Stimulated activated CD8-positive, alpha-beta memory T cell treated with anti-CD3 and anti-CD28 coated beads, Interleukin-7, amount 100 ng/mL, for 24 hours (primary cell): Measurements from ENCODE around the gene SDK2.
"Not testable (repeated sequence)": the region's sequence is repeated elsewhere in the genome, so short reads cannot be mapped to it uniquely, and the experiment has no call there.

Source experiments
- DNase-seq: peaks from one replicate; pipeline ENCODE4 v3.0.0-alpha.2; 2020; ENCODE audit warnings: low read depth

The SDK2 gene

DNA sequence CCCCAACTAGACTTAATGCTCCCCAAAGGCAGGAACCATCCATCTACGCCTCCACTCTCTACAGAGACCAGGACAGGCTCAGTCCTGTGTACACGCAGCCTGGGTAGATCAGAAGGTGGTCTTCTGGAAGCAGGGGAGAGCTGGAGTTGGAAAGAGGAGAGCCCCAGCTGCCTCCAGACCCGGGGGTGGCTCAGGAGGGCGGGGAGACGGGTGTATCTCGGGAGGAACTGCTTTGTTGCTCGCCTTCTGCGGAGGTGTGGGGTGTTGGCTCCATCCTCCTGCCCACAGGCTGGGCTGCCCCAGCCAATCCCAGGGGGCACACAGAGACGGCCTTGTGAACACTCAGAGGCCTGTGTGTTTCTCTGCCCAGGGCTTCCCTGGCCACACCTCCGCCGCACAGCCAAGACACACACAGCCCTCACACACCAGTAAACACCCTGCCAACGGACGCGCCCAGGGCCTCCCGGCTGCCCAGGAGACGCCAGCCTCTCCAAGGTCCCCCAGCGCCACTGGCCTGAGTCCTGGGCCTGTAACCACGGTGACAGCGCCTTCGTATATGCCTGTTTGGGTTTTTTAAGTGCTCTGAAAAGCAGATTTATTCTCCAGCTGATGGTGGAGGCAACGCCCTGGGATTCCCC lies 189.1 kb downstream of the SDK2 start:
- no peak for DNase-seq

DNA sequence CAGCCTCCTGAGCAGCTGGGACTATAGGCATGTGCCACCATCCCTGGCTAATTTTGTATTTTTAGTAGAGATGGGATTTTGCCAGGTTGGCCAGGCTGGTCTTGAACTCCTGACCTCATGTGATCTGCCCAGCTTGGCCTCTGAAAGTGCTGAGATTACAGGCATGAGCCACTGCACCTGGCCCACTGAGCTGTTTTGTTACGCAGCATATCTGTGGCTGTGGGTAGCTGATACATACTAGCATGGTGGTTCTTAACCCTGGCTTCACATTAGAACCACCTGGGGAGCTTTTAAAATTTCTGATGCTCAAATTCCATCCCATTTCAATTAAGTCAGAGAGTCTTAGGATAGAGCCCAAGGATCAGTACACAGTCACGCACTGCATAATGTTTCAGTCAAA lies 190.8 kb downstream of the SDK2 start:
- DNase-seq, result not testable (repeated sequence)

DNA sequence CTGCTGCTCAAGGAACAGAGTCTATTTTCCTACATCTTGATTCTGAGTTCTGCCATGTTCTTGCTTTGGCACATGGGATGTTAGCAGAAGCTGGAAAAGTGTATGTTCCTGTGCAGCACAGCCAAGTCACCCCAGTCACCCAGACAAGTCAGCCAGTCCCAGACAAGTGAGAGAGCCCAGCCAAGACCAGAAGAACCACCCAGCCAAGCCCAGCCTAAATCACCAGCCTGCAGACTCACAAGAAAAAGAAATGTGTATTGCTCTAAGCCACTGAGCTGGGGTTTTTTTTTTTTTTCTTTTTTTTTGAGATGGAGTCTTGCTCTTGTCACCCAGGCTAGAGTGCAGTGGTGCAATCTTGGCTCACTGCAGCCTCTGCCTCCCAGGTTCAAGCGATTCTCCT lies 191.2 kb downstream of the SDK2 start:
- DNase-seq, result no peak

DNA sequence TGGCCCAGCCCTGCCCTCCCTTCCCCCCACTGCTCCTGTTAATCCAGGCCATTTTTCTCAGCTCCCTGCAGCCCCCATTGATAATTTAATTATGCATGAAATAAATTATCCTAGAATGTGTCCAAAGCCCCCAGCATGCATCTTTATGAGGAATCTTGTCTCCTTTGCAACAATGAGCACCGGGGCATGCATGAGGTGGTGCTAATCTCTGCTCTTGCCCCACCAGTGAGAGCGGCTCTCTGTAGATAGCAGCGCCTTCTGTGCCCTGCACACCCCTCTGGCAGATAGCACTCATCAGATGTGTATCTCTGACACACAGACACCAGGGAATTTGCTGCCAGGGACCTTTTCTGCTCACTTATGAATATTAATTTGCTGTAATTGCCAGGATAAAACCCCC lies 192.2 kb downstream of the SDK2 start:
- no peak for DNase-seq

DNA sequence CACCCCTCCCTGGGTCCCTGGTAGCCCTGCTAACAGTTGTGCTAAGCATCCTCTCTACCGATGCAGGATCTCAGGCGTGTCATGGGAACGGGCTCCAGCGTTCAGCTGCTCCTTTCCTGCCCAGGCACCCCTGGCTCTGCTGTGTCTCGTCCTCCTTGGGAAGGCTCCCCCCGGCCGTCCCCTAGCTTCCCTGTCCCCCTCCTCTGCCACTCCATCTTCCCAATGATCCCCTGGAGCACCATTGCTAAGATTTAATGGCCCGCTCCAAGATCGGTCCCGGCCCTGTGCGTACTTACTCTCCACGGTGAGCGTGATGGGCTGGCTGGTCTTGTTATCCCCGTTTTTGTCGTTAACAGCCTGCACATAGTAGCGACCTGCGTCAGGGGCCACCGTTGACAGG lies 196.9 kb downstream of the SDK2 start:
- no peak for DNase-seq

DNA sequence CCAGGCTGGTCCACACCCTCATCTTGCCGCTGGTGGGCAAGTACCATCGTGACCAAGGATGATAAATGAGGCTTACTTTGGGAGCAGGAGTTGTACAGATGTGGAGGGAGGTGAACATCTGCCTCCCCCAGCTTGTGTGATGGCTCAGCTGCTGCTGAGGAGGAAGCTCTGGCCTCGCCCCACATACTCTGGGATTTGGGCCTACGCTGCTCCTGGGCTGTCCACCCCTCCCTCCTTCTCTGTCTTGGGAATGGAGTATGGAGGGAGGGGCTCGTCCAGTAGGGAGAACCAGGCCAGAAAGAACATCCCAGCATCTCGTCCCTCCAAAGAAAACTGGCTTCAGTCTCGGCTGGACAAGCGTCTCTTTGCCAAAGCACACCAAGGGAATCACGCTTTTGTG lies 197.6 kb downstream of the SDK2 start:
- no peak for DNase-seq

DNA sequence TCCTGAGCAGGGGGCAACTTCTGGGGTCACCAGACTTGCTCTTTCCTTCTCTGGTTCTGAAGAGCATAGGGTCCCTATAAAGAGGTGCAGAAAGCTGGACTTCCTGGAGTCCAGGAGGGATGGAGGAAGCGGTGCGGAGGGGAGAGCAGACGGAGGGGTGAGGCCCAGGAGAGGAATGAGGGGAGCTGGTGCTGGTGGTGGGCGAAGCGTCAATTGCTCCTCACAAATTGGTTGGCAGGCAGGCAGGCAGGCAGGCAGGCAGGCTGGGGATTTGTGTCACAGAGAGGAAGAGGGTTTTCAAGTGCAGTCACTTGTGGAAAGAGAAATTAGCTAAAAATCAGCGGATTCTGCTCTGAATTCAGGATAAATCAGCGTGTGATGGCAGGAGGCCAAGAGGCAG lies 198.8 kb downstream of the SDK2 start:
- DNase-seq, result no peak

DNA sequence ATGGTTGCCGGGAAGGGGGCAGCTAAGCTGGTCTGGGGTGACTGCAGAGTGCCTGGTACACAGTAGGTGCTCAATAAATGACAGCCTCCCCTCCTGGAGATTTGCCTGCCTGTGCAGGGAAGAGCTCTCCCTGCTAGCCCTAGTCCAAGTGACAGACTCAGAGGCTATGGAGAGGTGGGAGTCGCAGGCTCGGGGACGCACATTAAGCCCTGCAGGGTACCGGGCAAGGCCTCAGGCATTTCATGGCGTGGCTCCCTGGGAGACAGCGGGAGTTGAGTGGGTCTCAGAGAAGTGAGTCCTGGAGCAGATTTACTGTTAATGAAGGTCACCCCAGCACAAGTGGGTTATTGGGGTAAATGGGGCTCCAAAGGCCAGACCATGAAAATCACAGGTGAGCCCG lies 200.2 kb downstream of the SDK2 start:
- no peak for DNase-seq

DNA sequence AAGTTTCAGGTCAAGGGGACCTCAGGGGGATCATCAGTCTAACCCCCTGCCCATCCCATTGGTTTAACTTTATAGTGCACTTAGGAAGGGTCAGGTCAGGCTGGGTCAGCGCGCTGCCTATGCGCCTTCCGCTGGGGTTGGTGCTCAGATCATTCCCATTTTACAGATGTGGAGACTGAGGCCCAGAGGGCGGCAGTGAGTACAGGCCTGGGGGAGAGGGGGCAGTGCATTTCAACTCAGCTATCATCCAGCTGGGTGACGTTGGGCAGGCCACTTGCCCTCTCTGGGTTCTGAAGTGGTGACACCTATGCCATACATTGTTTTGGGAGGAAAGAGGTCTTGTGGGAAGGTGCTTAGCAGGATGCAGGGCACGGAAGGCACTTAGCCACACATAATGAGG lies 204.6 kb downstream of the SDK2 start:
- DNase-seq, result no peak

DNA sequence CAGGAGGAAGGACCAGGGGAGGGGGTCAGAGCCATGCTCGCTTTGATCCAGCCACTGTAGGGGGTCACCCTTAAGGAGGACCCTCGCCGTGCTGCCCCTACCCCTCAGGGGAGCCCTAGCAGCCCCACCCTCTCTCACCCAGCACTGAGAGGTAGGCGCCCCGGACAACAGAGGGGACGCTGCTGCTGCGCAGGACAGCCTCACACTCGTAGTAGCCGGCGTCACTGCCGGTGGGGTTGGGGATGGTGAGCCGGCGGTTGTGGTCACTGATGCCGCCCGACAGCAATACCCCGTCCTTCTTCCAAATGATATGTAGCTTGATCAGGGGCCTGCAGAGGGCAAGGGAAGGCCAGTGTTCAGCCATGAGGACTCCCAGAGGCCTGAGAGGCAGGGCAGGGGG lies 206.4 kb downstream of the SDK2 start:
- DNase-seq, result no peak

DNA sequence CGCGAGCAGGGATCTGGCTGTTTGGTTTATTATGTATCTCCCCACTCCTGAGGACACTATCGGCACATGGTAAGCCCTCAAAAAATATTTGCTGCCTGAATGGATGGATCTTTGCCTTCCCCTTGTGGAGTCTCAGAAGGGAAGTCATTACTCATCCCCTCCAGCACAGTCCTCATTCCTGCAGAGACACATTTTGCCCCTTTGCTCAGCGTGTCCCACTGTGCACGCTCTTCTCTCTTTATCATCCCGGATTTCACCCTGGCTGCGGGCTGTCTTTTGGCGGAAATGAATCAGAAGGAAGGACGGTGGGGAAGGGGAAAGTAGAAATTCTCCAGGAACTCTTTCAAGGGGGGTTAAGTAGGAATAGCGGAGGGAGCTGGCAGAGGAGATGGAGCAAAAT lies 207.3 kb downstream of the SDK2 start:
- DNase-seq, result no peak

DNA sequence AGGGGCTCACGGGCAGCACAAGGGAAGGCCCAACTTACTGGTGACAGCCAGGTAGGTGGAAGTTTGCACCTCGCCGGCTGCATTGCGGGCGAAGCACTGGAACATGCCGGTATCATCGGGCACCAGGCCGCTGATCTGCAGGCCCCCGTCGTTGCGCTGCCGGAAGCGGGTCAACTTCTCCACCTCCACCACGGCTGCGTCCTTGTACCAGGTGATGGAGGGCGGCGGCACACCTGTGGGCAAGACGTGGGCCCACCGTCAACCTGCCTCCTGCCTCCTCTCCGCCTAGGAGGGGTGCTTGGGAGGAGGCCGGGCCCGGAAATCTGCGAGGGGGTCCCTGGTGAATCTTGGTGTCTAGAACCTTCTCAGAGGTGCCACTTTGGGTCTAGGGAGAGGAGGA lies 208.8 kb downstream of the SDK2 start:
- no peak for DNase-seq

DNA sequence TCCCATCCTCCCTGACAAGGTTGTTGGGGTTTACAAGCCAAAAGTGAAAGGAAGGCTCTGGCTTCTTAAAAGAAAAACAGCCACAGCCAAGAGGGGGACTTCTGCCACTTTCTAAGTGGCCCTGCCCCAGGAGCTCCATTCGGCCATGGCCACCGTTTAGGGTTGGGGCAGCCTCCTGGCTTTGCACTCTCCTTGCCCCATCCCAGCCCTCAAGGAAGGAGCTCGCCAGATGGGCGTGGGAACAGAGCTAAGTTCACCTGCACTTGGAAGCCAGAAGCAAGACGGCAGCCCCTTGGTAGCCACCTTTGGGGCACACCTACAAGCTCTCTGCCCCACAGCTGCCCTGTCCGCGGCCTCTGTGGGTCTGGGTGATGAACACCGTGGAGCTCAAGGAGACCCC lies 210.1 kb downstream of the SDK2 start:
- no peak for DNase-seq

DNA sequence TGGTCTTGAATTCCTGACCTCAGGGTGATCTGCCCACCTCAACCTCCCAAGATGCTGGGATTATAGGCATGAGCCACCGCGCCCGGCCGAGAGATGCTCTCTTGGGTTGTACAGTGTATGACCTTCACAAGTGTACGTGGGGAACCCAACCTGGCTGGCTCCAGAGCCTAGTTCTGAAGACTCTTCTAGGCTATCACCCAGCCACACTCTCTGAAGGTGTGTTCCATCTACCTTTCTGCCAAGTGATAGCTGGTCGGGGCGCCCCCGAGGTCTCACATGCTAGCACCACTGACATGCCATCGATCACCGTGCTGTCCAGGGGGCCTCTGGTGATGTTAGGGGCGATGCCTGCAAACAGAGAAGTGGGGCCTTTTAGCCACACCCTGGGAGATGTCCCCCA lies 210.7 kb downstream of the SDK2 start:
- DNase-seq, result no peak

DNA sequence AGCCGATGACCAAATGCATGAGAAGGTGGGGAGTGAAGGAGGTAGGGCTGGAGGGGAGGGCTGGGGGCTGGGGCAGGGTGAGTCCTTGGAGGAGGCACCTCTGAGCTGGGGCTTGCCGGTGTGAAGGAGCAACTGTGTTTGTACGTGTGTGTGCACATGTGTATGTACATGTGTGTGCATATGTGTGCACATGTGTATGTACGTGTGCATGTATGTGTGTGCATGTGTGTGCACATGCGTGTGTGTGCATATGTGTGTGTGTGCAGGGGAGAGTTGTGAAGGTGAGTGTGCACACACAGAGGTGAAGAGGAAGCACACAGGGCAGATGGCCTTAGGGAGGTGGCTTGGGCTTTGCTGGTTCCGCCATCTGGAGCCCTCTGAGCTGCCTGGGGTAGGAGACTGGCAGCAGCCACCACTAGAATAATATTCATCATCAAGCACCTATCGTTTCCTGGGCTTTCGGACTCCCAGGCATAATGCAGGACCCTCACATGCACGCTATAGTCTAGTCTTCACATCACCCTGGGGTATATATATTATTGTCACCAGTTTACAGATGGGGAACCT lies 211.5 kb downstream of the SDK2 start:
- DNase-seq, result no peak

DNA sequence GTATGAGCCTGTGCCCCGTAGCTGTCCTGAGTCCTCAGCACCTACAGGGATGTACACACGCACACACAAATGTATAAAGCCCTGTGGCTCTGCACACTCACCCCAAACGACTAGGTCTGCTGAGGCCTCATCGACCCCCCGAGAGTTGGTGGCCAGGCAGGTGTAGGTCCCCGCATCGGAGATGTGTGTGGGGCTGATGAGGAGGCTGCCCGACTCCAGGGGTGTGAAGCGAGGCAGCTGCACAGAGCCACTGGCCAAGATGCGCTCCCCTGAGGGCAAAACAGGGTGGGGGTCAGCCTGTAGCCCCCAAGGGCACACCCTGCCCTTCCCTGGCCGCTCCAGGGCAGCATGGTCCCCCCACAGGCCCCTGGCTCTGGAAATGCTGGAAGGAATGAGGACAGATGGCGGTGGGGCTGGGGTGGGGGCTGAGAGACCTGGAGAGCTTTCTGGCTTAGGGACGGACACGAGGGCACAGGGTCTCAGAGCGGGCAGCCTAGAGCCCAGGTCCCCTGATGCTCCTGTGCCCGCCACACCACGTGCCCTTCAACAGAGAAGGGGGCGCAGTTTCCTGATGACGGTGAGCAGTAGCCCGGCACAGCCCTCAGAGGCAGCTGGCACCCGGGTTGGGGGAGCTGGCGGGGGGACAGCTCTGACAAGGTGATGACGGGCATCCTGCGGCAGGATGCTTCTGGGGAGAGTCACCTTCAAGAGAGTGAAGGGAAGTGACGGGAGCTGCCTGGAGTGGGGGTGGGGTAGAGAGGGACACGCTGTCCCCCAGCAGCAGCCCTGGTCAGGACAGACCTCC lies 212.6 kb downstream of the SDK2 start:
- DNase-seq, result no peak

DNA sequence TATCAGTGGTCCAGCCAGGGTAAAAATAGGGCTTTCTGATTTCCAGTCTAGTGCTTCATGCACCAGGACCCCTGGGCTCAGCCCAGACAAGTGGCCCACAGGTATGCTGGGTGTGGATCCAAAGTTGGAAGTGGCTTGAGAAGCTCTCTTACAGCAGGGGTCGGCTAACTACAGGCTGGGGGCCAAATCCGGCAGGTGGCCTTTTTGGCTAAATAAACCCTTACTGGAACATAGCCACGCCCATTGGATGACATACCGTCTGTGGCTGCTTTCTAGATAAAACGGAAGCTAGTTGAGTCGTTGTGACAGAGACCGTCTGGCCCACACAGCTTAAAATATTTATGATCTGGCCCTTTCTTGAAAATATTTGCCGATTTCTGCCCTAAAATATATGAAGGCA lies 213.4 kb downstream of the SDK2 start:
- DNase-seq, result no peak

DNA sequence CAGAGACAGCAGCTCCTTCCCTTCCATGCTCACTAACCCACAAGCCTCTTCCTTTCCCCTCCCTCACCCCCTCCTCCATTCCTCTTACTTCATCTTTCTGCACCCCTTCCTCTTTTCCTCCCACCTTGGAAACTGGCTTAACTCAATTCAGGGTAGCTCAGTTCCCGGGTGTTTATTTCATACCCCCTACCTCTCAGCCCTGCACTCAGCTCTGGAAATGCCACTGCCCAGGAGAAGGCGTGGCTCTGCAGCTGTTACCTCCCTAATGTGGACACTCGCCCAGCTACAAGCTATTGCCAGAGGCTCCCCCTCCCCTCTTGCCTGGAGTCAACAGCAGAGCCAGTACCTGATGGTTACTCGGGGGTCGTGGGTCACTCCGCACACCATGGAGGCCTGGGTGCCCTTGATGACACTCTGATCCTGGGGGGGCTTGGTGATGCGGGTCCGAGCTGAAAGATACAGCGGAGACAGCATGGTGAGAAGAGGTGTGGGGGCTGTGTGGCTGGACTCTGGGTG lies 214.0 kb downstream of the SDK2 start:
- DNase-seq, result no peak

DNA sequence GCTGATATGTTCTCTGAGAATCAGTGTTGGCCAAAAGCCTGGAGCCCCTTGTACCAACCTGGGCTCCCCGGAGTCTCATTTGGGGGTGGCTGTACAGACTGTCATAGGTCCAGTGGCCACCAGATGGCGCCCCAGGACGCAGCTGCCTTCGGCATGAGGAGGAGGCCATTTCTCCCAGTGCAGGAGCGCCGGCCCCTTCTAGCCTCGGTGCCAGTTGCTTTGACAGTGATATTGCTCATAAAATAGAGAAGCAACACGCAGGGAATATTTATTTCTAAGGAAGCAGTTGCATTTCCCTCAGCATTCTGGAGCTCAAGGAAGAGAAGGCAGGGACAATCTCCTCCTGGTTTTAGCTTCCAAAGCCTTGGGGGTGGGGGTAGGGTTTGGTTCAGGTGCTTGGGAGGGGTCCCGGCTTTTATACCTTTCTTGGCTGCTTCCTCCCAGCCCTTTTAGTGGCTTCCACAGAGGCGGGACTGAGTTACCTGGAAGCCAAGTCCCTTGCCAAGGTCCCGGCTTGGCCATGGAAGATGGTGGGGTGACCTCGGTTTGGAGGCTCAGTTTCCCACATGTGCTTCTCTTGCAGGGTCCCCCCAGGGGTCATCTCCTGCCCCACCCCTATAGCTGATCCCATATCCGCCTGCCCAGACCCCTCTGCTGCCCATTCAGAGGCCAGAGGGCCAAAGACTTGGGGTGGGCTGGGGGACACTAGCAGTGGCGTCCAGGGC lies 214.6 kb downstream of the SDK2 start:
- DNase-seq, result peak; percentile 90

DNA sequence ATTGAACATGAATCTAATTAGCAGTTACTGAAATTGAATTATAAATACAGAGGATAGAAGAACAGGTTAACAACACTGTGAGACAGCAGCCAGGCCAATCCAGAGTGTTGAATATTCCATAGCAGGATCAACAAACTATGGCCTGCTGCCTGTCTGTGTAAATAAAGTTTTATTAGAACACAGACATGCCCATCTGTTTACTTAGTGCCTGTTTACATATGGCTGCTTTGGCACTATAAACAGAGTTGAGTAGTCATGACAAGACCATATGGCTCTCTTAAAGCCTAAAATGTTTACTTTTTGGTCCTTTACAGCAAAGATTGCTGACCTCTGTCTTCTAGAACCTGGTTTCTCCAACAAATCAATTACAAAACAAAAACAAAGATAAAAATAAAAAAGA lies 217.0 kb downstream of the SDK2 start:
- no peak for DNase-seq

DNA sequence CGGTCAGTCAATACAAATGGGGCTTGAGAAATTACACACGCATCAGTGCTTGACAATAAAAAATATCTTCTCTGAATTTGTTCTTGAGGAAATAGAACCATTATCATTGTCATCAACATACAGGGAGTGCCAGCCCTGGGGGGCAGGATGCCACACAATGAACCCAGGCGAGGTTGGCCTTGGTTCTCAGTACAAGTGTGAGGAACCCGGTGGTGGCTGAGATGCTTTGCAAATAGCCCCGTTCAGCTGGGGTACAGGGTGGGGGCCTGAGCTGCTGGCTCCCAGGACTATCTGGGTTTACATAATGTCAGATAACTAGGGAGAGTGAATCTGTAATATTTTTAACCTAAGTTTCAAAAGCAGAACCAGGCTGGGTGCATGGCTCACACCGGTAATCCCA lies 219.7 kb downstream of the SDK2 start:
- no peak for DNase-seq

DNA sequence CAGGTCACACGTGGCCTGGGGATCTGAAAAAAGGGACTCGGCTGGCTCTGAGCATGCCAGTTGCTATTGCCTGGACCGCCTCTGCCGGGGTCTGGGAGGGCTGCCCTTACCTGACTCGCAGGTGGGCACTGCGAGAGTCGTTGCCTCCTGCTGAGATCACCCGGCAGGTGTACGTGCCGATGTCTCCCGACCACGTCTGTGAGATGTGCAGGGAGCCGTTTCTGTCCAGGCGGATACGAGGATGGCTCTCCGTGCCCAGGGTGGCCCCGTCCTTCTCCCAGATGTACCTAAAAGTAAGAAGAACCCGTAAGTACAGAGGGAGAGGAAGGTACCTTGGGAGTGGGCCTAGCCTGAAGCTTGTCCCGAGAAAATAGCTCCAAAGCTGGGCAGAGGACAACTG lies 220.4 kb downstream of the SDK2 start:
- no peak for DNase-seq
